Measurements from ENCODE around the gene CLRN1. TPM values are rescaled to one million over a fixed set of nuclear protein-coding genes. Genes with fewer than 3 reads are reported as not detected.

Gene CLRN1
- total and polyA plus RNA-seq, 2 experiments from 2014 or later = 0.45 to 0.69 TPM

DNA sequence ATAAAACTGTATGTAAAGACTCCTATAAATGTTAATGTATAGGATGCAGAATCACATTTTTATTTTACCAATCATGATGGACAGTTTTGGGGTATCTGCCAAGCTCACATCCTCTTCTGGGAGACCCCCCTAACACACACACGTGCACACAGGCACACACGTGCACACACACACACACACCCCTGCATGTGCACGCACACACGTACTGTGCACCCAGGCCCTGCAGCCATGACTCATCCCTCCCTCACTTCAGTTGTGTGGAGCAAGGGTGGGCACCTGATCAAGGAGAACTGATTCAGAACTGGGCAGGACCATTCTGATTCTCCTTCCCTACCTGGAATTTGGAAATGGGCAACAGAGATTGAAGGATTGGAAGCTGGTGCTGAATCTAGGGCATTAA is 51.3 kb downstream of the CLRN1 start:
- DNase-seq (ENCODE audit: low spot score) (no peak), ATAC-seq (no peak)
- Histone ChIP-seq H3F3A (replicated peaks; ENCODE audit: low read depth) (no peaks in the 10 kb centered on the region; the same call in 1 of the 2 replicates), H4K20me1 (replicated peaks; ENCODE audit: insufficient read depth) (no peaks in the 10 kb centered on the region), H2AFZ (no peak overlapping the region), H3K4me3 (no peak overlapping the region), H3K9me2 (ENCODE audit: insufficient read depth) (peaks cover 5% of the 10 kb centered on the region; the same call in 1 of the 2 replicates), H3K27ac (ENCODE audit: low read depth) (no peak overlapping the region), H3K4me1 (ENCODE audit: insufficient read depth) (peaks cover 33% of the 10 kb centered on the region), H3K27me3 (ENCODE audit: insufficient read depth) (no peaks in the 10 kb centered on the region), H3K36me3 (ENCODE audit: insufficient read depth) (no peaks in the 10 kb centered on the region), H3K79me2 (replicated peaks; ENCODE audit: insufficient read depth) (no peaks in the 10 kb centered on the region), H3K4me2 (no peak overlapping the region)
- TF ChIP-seq, protein P1, sequence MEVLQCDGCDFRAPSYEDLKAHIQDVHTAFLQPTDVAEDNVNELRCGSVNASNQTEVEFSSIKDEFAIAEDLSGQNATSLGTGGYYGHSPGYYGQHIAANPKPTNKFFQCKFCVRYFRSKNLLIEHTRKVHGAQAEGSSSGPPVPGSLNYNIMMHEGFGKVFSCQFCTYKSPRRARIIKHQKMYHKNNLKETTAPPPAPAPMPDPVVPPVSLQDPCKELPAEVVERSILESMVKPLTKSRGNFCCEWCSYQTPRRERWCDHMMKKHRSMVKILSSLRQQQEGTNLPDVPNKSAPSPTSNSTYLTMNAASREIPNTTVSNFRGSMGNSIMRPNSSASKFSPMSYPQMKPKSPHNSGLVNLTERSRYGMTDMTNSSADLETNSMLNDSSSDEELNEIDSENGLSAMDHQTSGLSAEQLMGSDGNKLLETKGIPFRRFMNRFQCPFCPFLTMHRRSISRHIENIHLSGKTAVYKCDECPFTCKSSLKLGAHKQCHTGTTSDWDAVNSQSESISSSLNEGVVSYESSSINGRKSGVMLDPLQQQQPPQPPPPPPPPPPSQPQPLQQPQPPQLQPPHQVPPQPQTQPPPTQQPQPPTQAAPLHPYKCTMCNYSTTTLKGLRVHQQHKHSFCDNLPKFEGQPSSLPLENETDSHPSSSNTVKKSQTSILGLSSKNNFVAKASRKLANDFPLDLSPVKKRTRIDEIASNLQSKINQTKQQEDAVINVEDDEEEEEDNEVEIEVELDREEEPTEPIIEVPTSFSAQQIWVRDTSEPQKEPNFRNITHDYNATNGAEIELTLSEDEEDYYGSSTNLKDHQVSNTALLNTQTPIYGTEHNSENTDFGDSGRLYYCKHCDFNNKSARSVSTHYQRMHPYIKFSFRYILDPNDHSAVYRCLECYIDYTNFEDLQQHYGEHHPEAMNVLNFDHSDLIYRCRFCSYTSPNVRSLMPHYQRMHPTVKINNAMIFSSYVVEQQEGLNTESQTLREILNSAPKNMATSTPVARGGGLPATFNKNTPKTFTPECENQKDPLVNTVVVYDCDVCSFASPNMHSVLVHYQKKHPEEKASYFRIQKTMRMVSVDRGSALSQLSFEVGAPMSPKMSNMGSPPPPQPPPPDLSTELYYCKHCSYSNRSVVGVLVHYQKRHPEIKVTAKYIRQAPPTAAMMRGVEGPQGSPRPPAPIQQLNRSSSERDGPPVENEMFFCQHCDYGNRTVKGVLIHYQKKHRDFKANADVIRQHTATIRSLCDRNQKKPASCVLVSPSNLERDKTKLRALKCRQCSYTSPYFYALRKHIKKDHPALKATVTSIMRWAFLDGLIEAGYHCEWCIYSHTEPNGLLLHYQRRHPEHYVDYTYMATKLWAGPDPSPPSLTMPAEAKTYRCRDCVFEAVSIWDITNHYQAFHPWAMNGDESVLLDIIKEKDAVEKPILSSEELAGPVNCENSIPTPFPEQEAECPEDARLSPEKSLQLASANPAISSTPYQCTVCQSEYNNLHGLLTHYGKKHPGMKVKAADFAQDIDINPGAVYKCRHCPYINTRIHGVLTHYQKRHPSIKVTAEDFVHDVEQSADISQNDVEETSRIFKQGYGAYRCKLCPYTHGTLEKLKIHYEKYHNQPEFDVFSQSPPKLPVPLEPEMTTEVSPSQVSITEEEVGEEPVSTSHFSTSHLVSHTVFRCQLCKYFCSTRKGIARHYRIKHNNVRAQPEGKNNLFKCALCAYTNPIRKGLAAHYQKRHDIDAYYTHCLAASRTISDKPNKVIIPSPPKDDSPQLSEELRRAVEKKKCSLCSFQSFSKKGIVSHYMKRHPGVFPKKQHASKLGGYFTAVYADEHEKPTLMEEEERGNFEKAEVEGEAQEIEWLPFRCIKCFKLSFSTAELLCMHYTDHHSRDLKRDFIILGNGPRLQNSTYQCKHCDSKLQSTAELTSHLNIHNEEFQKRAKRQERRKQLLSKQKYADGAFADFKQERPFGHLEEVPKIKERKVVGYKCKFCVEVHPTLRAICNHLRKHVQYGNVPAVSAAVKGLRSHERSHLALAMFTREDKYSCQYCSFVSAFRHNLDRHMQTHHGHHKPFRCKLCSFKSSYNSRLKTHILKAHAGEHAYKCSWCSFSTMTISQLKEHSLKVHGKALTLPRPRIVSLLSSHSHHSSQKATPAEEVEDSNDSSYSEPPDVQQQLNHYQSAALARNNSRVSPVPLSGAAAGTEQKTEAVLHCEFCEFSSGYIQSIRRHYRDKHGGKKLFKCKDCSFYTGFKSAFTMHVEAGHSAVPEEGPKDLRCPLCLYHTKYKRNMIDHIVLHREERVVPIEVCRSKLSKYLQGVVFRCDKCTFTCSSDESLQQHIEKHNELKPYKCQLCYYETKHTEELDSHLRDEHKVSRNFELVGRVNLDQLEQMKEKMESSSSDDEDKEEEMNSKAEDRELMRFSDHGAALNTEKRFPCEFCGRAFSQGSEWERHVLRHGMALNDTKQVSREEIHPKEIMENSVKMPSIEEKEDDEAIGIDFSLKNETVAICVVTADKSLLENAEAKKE (CRISPR knock-in tag; IDR thresholded peaks at IDR 0.05) = no peak
- TF ChIP-seq, protein P2, sequence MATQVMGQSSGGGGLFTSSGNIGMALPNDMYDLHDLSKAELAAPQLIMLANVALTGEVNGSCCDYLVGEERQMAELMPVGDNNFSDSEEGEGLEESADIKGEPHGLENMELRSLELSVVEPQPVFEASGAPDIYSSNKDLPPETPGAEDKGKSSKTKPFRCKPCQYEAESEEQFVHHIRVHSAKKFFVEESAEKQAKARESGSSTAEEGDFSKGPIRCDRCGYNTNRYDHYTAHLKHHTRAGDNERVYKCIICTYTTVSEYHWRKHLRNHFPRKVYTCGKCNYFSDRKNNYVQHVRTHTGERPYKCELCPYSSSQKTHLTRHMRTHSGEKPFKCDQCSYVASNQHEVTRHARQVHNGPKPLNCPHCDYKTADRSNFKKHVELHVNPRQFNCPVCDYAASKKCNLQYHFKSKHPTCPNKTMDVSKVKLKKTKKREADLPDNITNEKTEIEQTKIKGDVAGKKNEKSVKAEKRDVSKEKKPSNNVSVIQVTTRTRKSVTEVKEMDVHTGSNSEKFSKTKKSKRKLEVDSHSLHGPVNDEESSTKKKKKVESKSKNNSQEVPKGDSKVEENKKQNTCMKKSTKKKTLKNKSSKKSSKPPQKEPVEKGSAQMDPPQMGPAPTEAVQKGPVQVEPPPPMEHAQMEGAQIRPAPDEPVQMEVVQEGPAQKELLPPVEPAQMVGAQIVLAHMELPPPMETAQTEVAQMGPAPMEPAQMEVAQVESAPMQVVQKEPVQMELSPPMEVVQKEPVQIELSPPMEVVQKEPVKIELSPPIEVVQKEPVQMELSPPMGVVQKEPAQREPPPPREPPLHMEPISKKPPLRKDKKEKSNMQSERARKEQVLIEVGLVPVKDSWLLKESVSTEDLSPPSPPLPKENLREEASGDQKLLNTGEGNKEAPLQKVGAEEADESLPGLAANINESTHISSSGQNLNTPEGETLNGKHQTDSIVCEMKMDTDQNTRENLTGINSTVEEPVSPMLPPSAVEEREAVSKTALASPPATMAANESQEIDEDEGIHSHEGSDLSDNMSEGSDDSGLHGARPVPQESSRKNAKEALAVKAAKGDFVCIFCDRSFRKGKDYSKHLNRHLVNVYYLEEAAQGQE (IDR thresholded peaks at IDR 0.05; ENCODE audit: unreplicated experiment) = no peak
- TF ChIP-seq, protein P3, sequence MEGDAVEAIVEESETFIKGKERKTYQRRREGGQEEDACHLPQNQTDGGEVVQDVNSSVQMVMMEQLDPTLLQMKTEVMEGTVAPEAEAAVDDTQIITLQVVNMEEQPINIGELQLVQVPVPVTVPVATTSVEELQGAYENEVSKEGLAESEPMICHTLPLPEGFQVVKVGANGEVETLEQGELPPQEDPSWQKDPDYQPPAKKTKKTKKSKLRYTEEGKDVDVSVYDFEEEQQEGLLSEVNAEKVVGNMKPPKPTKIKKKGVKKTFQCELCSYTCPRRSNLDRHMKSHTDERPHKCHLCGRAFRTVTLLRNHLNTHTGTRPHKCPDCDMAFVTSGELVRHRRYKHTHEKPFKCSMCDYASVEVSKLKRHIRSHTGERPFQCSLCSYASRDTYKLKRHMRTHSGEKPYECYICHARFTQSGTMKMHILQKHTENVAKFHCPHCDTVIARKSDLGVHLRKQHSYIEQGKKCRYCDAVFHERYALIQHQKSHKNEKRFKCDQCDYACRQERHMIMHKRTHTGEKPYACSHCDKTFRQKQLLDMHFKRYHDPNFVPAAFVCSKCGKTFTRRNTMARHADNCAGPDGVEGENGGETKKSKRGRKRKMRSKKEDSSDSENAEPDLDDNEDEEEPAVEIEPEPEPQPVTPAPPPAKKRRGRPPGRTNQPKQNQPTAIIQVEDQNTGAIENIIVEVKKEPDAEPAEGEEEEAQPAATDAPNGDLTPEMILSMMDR (conservative IDR thresholded peaks at IDR 0.05; ENCODE audit: low read depth in 2 of 2) = no peak
- TF ChIP-seq CREB1 (CRISPR knock-in tag; IDR thresholded peaks at IDR 0.05; ENCODE audit: low read depth) = no peak
- no peak for TF ChIP-seq ZNF114 (CRISPR knock-in tag; IDR thresholded peaks at IDR 0.05)
- no peak for TF ChIP-seq EZH2 (IDR thresholded peaks at IDR 0.05; ENCODE audit: low read depth, unreplicated experiment)
- TF ChIP-seq POLR2AphosphoS5 (IDR thresholded peaks at IDR 0.05; ENCODE audit: low read depth) = no peak
- no peak for TF ChIP-seq STAT1 (IDR thresholded peaks at IDR 0.05; ENCODE audit: unreplicated experiment)
- no peak for TF ChIP-seq EZH2phosphoT487 (IDR thresholded peaks at IDR 0.05; ENCODE audit: unreplicated experiment)
- TF ChIP-seq NANOG (IDR thresholded peaks at IDR 0.05; ENCODE audit: borderline replicate concordance) = no peak
- no peak for TF ChIP-seq JUNB (IDR thresholded peaks at IDR 0.05; ENCODE audit: unreplicated experiment)
- no peak for TF ChIP-seq ZNF331 (CRISPR knock-in tag; IDR thresholded peaks at IDR 0.05; ENCODE audit: low read depth)
- TF ChIP-seq, protein P4, sequence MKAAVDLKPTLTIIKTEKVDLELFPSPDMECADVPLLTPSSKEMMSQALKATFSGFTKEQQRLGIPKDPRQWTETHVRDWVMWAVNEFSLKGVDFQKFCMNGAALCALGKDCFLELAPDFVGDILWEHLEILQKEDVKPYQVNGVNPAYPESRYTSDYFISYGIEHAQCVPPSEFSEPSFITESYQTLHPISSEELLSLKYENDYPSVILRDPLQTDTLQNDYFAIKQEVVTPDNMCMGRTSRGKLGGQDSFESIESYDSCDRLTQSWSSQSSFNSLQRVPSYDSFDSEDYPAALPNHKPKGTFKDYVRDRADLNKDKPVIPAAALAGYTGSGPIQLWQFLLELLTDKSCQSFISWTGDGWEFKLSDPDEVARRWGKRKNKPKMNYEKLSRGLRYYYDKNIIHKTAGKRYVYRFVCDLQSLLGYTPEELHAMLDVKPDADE (IDR thresholded peaks at IDR 0.05) = no peak
- H3K9me3 Mint-ChIP-seq = no peaks in the 10 kb centered on the region
- no peaks in the 10 kb centered on the region for H3K36me3 Mint-ChIP-seq (ENCODE audit: low read depth)
- H3K4me1 Mint-ChIP-seq = peaks cover 53% of the 10 kb centered on the region
- H3K4me3 Mint-ChIP-seq = no peak overlapping the region
- peaks cover 5% of the 10 kb centered on the region for H3K27me3 Mint-ChIP-seq (ENCODE audit: insufficient read depth, low read depth, poor library complexity)
- no peak overlapping the region for H3K27ac Mint-ChIP-seq
